PC-9 (cell line): ENCODE results near the gene INTS1. TPM values are rescaled to one million over a fixed set of nuclear protein-coding genes. Genes with fewer than 3 reads are reported as not detected.
"Not testable (repeated sequence)": the region's sequence is repeated elsewhere in the genome, so short reads cannot be mapped to it uniquely, and the experiment has no call there.

Source experiments
- BruUV-seq: library from RNA; stranded (reverse); fragments of 400-500 nt; replicated peaks from 2 replicates; lab custom pipeline; 2021; lab: Mats Ljungman, UMichigan
- CTCF ChIA-PET: fragments of 300-600 bp; sonication (Branson Sonifier 250); formaldehyde crosslinking; loops from one replicate; lab custom pipeline; 2022; ENCODE audit warnings: antibody characterized with exemption; lab: Charles Lee
- POLR2A ChIA-PET: fragments of 300-600 bp; sonication (Branson Sonifier 250); formaldehyde crosslinking; loops from one replicate; lab custom pipeline; 2022; ENCODE audit warnings: antibody characterized with exemption; ENCODE audit not compliant: unreplicated experiment; lab: Charles Lee
- DNase-seq, 2 experiments: peaks; one replicate each; pipeline versions ENCODE4 v3.0.0 to v3.0.0-alpha.2; 2015 to 2022; ENCODE audit warnings: mixed read lengths in 1 of 2
- H2AFZ ChIP-seq: fragments of 200-600 bp; sonication (generic); 2 replicates; pipeline ENCODE4 v1.8.1; 2017; ENCODE audit warnings: antibody characterized with exemption
- H3F3A ChIP-seq: fragments of 200-600 bp; sonication (generic); 2 replicates; pipeline ENCODE4 v1.8.1; 2017; ENCODE audit warnings: antibody characterized with exemption, mild to moderate bottlenecking, low read depth; ENCODE audit not compliant: insufficient read depth
- H3K27ac ChIP-seq: fragments of 200-600 bp; sonication (generic); 2 replicates; pipeline ENCODE4 v1.6.1; 2016; ENCODE audit warnings: mixed run types
- H3K27me3 ChIP-seq: fragments of 200-600 bp; sonication (generic); 2 replicates; pipeline ENCODE4 v1.6.1; 2016; ENCODE audit warnings: low read depth, mixed run types; ENCODE audit not compliant: insufficient read depth
- H3K36me3 ChIP-seq: fragments of 200-600 bp; sonication (generic); 2 replicates; pipeline ENCODE4 v1.6.1; 2016; ENCODE audit warnings: low read depth, mixed run types
- H3K4me1 ChIP-seq: fragments of 200-600 bp; sonication (generic); replicated peaks from 2 replicates; pipeline ENCODE4 v1.6.1; 2016; ENCODE audit warnings: mixed run types; ENCODE audit not compliant: insufficient read depth
- H3K4me2 ChIP-seq: fragments of 200-600 bp; sonication (generic); 2 replicates; pipeline ENCODE4 v1.6.1; 2017; ENCODE audit warnings: mixed run types
- H3K4me3 ChIP-seq: fragments of 200-600 bp; sonication (generic); 2 replicates; pipeline ENCODE4 v1.6.1; 2016; ENCODE audit warnings: mixed run types
- H3K79me2 ChIP-seq: fragments of 200-600 bp; sonication (generic); 2 replicates; pipeline ENCODE4 v1.6.1; 2017; ENCODE audit warnings: low read depth, mixed run types
- H3K9me2 ChIP-seq: fragments of 200-600 bp; sonication (generic); 2 replicates; pipeline ENCODE4 v1.8.1; 2017; ENCODE audit warnings: mild to moderate bottlenecking; ENCODE audit not compliant: insufficient read depth
- H3K9me3 ChIP-seq: fragments of 200-600 bp; sonication (generic); 2 replicates; pipeline ENCODE4 v1.8.1; 2016; ENCODE audit warnings: low read depth; ENCODE audit not compliant: insufficient read depth
- H4K20me1 ChIP-seq: fragments of 200-600 bp; sonication (generic); 2 replicates; pipeline ENCODE4 v1.8.1; 2017; ENCODE audit not compliant: insufficient read depth
- EZH2 ChIP-seq: fragments of 200-600 bp; sonication (generic); IDR thresholded peaks from 2 replicates; pipeline ENCODE4 v1.8.0; 2017; ENCODE audit warnings: antibody characterized with exemption, low read depth
- intact Hi-C: fragments of 100-400 bp; cut with micrococcal nuclease; formaldehyde crosslinking; loops from one replicate; pipeline ENCODE4 v1.10.0; 2022; ENCODE audit not compliant: unreplicated experiment
- total RNA-seq: library from RNA; stranded (reverse); gene quantifications from 2 replicates; pipeline ENCODE4 v1.2.3, GENCODE V29; 2021
- TF ChIP-seq, protein P1 (sequence below): fragments of 200-600 bp; sonication (generic); conservative IDR thresholded peaks from 2 replicates; pipeline ENCODE4 v1.6.1; 2017; ENCODE audit warnings: mixed run types, antibody characterized with exemption, mild to moderate bottlenecking, moderate library complexity

The INTS1 gene
- total RNA-seq, 1 experiment from 2014 or later: 124 TPM

DNA sequence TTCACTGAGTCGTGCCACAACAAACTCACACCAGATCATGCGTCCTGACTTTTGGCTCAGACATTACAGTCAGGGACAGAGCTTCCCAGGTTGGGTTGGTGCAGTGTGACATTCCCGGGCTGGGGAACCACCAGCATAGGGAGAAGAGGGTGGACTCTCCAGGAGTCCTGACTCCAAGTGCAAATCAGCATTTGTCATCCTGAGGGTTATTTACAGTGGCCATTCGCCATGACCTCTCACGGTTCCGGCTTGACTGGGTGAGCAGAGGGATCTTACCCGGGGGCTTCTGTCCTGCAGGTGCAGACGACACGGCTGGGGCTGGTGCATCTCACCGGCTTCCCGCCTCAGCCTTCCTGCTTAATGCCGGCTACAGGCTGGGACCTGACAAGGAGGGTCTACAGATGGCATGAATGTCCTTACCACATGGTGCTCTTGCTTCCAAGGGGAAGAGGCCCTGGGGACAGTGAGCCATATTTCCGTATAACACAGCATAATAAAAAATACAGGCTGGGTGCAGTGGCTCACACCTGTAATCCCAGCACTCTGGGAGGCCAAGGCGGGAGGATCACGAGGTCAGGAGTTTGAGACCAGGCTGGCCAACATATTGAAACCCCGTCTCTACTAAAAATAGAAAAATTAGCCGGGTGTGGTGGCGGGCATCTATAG, 12.5 kb upstream of the INTS1 start:
- no peak overlapping the region for H2AFZ ChIP-seq
- no peak overlapping the region for H3K4me3 ChIP-seq
- H3K4me1 ChIP-seq: peaks cover 65% of the 10 kb centered on the region
- H3K36me3 ChIP-seq: no peaks in the 10 kb centered on the region
- no peaks in the 10 kb centered on the region; the same call in 1 of the 2 replicates for H3K9me3 ChIP-seq
- H3K27me3 ChIP-seq: no peaks in the 10 kb centered on the region
- H3K79me2 ChIP-seq: no peaks in the 10 kb centered on the region
- no peaks in the 10 kb centered on the region for H3K9me2 ChIP-seq
- H3K27ac ChIP-seq: peak overlapping the region; percentile 26; the same call in 1 of the 2 replicates
- DNase-seq: peak in 1 of 2 experiments; percentile 44
- H3K4me2 ChIP-seq: peak overlapping the region; percentile 32
- BruUV-seq: no TSS peak
- CTCF ChIA-PET: interaction anchor here (0.7 kb wide), 1 partner anchor 17 kb away, joined by 4 read pairs; no protein-coding TSS in a partner anchor
- no peaks in the 10 kb centered on the region for H4K20me1 ChIP-seq
- intact Hi-C loops: no loop called here
- peaks cover 53% of the 10 kb centered on the region for H3F3A ChIP-seq
- POLR2A ChIA-PET: no interaction called here
- TF ChIP-seq, protein P1, sequence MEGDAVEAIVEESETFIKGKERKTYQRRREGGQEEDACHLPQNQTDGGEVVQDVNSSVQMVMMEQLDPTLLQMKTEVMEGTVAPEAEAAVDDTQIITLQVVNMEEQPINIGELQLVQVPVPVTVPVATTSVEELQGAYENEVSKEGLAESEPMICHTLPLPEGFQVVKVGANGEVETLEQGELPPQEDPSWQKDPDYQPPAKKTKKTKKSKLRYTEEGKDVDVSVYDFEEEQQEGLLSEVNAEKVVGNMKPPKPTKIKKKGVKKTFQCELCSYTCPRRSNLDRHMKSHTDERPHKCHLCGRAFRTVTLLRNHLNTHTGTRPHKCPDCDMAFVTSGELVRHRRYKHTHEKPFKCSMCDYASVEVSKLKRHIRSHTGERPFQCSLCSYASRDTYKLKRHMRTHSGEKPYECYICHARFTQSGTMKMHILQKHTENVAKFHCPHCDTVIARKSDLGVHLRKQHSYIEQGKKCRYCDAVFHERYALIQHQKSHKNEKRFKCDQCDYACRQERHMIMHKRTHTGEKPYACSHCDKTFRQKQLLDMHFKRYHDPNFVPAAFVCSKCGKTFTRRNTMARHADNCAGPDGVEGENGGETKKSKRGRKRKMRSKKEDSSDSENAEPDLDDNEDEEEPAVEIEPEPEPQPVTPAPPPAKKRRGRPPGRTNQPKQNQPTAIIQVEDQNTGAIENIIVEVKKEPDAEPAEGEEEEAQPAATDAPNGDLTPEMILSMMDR: no peak
- no peak for TF ChIP-seq EZH2

- Histone ChIP-seq H3K4me1 (peaks cover 57% of the 10 kb centered on the region), H3F3A (peaks cover 44% of the 10 kb centered on the region)
- H3K4me3 ChIP-seq, H3K9me3 ChIP-seq, DNase-seq, H3K9me2 ChIP-seq, H3K27ac ChIP-seq, H3K36me3 ChIP-seq, H3K27me3 ChIP-seq, CTCF ChIA-PET, H2AFZ ChIP-seq, POLR2A ChIA-PET, H3K4me2 ChIP-seq, BruUV-seq, H3K79me2 ChIP-seq, intact Hi-C loops, H4K20me1 ChIP-seq: not testable (repeated sequence)
These were observed 11.3 kb upstream of the INTS1 start for GRCh38 chr7:1515509-1515967.

DNA sequence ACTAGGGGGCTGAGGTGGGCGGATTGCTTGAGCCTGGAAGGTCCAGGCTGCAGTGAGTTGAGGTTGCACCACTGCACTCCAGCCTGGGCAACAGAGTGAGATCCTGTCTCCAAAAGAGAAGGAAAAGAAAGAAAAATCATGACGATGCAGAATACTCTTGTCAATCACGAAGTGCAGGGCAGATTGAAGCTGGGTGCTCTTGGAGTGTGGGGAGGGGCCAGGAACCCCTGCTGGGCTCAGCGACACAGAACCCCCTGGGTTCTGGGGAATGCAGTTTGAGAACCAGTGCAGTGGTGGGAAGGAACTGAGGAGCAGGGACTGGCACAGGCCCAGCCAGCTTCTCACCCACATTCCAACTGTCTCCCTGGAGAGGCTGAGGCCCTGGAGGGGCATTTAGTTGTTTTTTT, 10.8 kb upstream of the INTS1 start:
- H3K36me3 ChIP-seq: no peaks in the 10 kb centered on the region
- no TSS peak for BruUV-seq
- peaks cover 52% of the 10 kb centered on the region for H3K4me1 ChIP-seq
- H3K4me3 ChIP-seq: no peak overlapping the region
- POLR2A ChIA-PET: interaction anchor here (0.6 kb wide), 1 partner anchor 10 kb away, joined by 9 read pairs; no protein-coding TSS in a partner anchor
- no peaks in the 10 kb centered on the region for H3K9me2 ChIP-seq
- peaks cover 40% of the 10 kb centered on the region for H3F3A ChIP-seq
- no peaks in the 10 kb centered on the region for H3K27me3 ChIP-seq
- no peaks in the 10 kb centered on the region for H3K79me2 ChIP-seq
- no peaks in the 10 kb centered on the region; the same call in 1 of the 2 replicates for H3K9me3 ChIP-seq
- no peaks in the 10 kb centered on the region for H4K20me1 ChIP-seq
- no peak overlapping the region for H2AFZ ChIP-seq
- intact Hi-C loops: no loop called here
- DNase-seq: peak in 1 of 2 experiments; percentile 52
- 0 out of 2 replicates have a peak overlapping the region, but pooled peaks have one; percentile 20 for H3K4me2 ChIP-seq
- TF ChIP-seq EZH2: no peak
- CTCF ChIA-PET: no interaction called here
- H3K27ac ChIP-seq: peak overlapping the region; percentile 4; the same call in 1 of the 2 replicates

DNA sequence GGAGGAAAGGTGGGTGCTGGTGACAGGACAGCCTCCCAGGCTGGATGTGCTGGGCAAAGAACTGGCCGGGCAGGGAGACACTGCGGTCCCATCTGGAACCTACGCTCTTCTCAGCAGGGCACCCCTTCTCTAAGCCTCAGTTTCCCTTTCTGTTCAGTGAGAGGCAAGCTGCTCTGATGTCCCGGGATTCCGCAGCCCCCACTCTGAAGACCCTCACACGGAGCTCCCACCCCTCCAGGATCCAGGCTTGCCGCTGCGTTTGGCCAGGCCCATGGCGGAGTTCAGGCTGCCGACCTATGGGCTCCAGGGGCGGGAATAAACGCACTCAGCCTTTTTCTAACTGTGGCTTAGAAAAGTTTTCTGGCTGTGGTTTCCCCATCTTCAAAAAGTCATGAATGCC, 10.2 kb upstream of the INTS1 start:
- Histone ChIP-seq H3K36me3 (no peaks in the 10 kb centered on the region), H3F3A (peaks cover 34% of the 10 kb centered on the region), H3K27me3 (no peaks in the 10 kb centered on the region), H3K4me1 (peaks cover 48% of the 10 kb centered on the region), H3K4me3 (no peak overlapping the region), H3K79me2 (no peaks in the 10 kb centered on the region), H4K20me1 (no peaks in the 10 kb centered on the region), H3K27ac (no peak overlapping the region), H3K4me2 (no peak overlapping the region), H3K9me2 (no peaks in the 10 kb centered on the region), H3K9me3 (no peaks in the 10 kb centered on the region; the same call in 1 of the 2 replicates), H2AFZ (no peak overlapping the region)
- no peak for DNase-seq
- ChIA-PET POLR2A (no interaction called here), CTCF (interaction anchor here (0.6 kb wide), 1 partner anchor 427 kb away, joined by 12 read pairs; no protein-coding TSS in a partner anchor)
- TF ChIP-seq, protein P1: no peak
- TF ChIP-seq EZH2: no peak
- BruUV-seq: no TSS peak
- intact Hi-C loops: no loop called here
